OCI-LY7 (cell line): ENCODE data around the gene OLAH.

Experiments used
- CTCF ChIP-seq: fragments of 200-600 bp; sonication (generic); conservative IDR thresholded peaks from 2 replicates; pipeline ENCODE4 v1.5.1; 2014; ENCODE audit warnings: mild to moderate bottlenecking, antibody characterized with exemption, low read length, moderate library complexity, mixed read lengths
- EZH2phosphoT487 ChIP-seq: fragments of 200-600 bp; sonication (generic); IDR thresholded peaks from 2 replicates; pipeline ENCODE4 v1.6.1; 2018; ENCODE audit warnings: low read depth, borderline replicate concordance, mild to moderate bottlenecking, mixed run types, antibody characterized with exemption, low read length, moderate library complexity, mixed read lengths

DNA sequence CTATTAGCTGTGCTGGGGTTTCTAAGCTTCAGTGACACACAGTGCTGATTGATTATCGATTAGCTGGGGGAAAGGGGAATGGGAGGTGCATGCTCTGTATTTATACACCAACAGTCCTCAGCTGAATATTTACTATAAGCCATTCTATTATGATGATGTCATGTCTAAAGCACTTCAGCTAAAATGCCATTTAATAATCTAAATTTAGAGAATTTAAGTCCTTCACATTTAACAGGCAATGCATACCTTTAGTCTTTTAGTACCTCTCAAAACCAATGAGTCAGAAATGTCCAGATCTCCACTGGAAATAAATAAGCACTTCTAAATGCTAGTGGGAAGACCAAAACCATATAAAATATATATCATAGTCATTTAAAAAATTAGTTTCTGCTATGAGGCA, 78.0 kb downstream of the OLAH start:
- TF ChIP-seq CTCF (no peak), EZH2phosphoT487 (no peak)
